LNCaP clone FGC (cell line): ENCODE results near the gene PRKCE.

ENCODE experiments used
- DNase-seq: peaks from one replicate; pipeline ENCODE4 v3.0.0-alpha.2; 2011; ENCODE audit warnings: low read depth
- H3K4me3 ChIP-seq: 2 replicates; pipeline ENCODE4 v1.5.1; 2011; ENCODE audit warnings: mild to moderate bottlenecking, low read depth, low read length, control low read depth
- TF ChIP-seq, protein P1 (sequence below): IDR thresholded peaks from 2 replicates; pipeline ENCODE4 v1.5.1; 2012; ENCODE audit warnings: mild to moderate bottlenecking; ENCODE audit not compliant: control insufficient read depth, insufficient read depth; ENCODE audit errors: extremely low read depth

The PRKCE gene

DNA sequence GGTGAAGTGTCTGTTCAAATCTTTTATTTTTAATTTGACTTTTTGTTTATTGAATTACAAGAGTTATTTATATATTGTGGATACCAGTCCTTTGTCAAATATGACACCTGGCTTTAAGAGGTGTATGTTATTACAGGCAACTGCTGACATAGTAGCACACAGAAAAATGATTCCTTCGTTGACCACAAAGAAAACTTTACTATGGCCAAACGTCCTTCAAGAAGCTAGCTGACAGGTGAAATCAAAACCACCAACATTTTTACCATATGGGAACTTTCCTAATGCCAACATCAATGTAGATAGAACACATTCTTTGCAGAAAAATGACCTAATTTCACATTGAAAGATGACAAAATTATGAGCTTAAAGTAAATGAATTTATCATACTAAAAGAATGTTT, 34.0 kb upstream of the PRKCE start:
- no peak overlapping the region for H3K4me3 ChIP-seq
- TF ChIP-seq, protein P1, sequence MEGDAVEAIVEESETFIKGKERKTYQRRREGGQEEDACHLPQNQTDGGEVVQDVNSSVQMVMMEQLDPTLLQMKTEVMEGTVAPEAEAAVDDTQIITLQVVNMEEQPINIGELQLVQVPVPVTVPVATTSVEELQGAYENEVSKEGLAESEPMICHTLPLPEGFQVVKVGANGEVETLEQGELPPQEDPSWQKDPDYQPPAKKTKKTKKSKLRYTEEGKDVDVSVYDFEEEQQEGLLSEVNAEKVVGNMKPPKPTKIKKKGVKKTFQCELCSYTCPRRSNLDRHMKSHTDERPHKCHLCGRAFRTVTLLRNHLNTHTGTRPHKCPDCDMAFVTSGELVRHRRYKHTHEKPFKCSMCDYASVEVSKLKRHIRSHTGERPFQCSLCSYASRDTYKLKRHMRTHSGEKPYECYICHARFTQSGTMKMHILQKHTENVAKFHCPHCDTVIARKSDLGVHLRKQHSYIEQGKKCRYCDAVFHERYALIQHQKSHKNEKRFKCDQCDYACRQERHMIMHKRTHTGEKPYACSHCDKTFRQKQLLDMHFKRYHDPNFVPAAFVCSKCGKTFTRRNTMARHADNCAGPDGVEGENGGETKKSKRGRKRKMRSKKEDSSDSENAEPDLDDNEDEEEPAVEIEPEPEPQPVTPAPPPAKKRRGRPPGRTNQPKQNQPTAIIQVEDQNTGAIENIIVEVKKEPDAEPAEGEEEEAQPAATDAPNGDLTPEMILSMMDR, result no peak
- no peak for DNase-seq

DNA sequence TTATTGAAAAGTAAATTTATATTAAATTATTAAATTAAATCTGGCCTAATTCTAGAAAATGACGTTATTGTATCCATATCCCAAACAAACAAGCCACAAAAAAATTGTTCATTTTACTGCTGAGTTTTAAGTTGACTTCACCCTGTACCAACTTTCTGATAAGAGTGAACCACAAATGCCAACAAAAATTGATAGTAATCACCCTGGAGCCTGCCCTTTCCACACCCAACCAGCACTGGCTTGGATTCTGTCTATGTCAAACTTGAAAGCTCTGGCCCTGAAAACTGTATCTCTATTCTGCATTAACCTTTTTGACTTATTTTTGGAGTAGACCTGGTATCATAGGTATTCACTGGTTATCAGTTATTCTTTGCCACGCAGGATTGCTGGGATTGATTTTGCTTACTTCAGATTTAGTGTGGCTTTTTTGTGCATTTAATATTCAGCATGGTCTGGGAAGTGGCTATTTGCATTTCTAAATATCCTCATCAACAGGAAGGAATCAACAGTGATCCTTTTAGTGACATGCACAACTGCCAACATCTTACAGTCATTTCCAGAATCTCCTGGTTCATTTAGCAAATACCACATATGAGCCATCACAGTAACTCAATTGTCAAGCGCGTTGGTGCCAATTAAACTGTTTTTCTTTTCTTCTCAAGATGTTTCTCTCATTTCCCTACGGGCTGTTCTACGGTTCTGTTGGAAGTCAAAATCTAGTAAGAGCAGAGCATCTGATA, 29.0 kb upstream of the PRKCE start:
- DNase-seq, result no peak
- TF ChIP-seq, protein P1, result no peak
- no peak overlapping the region for H3K4me3 ChIP-seq

- H3K4me3 ChIP-seq, result no peak overlapping the region
- DNase-seq, result no peak
- TF ChIP-seq, protein P1, result no peak
These were observed 28.4 kb upstream of the PRKCE start for GRCh38 chr2:45623098-45623497.

DNA sequence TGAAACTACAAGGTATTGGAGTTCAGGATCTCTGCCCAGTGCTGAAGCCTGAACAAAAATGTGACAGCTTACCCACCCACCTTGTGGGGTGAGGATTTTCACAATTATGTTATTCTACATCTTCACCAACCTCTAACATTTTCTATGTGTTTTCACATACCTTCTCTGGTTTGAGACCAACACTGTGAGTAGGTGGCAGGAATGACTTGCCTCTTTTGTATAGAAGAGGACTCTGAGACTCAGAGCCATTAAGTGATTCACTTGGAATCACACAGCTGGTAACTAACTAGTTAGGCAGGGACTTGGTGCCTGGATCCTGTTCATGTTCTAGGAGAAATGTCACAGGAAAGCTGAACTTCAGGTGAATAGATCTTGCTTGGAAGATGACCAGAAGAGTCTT, 25.7 kb upstream of the PRKCE start:
- TF ChIP-seq, protein P1, result no peak
- H3K4me3 ChIP-seq, result no peak overlapping the region
- DNase-seq, result no peak

GRCh38 chr2:45626387-45627221, 24.9 kb upstream of the PRKCE start:
- no peak for DNase-seq
- TF ChIP-seq, protein P1, result no peak
- no peak overlapping the region for H3K4me3 ChIP-seq

GRCh38 chr2:45627911-45628310, 23.6 kb upstream of the PRKCE start:
- no peak overlapping the region for H3K4me3 ChIP-seq
- TF ChIP-seq, protein P1, result no peak
- DNase-seq, result no peak
